ENCODE measurements around the gene CLP1.

Gene CLP1

GRCh38 chr11:57657194-57658022, at the start of gene CLP1:
Gene CLP1, plus strand, starts transcription at chr11:57657762. Its CDS starts 1,715 bp downstream, at chr11:57659477.
- H3K9me3 Mint-ChIP-seq (ENCODE audit: low read depth), result no peaks in the 10 kb centered on the region
- peaks cover 1% of the 10 kb centered on the region for H3K36me3 Mint-ChIP-seq
- peak within 1 kb of the TSS; percentile 99 for H3K27ac Mint-ChIP-seq
- H3K27me3 Mint-ChIP-seq, result no peaks in the 10 kb centered on the region
- H3K4me3 Mint-ChIP-seq, result peak within 1 kb of the TSS; percentile 99
- peaks cover 38% of the 10 kb centered on the region for H3K4me1 Mint-ChIP-seq (ENCODE audit: low read depth)

DNA sequence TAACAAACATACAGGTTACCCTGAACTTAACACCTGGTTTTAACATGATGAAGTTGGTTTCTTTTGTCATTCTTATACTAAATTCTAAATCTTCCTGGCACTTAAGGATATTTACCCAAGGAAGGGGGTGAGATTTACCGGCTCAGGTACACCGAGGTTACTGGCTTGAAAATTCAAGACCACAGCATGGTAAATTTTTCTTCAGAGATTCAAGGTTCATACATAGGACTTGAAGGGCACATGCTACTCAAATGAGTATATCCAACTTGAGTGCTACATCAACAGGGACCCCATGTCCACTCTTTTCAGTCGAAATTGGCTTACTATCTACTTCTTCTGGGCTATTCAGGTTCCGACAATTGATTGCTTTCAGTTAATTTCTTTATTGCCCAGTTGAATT, 47.4 kb upstream of the CLP1 start:
- Mint-ChIP-seq H3K9me3 (ENCODE audit: low read depth) (no peaks in the 10 kb centered on the region), H3K4me1 (ENCODE audit: low read depth) (no peaks in the 10 kb centered on the region), H3K27me3 (peaks cover 3% of the 10 kb centered on the region), H3K27ac (no peak overlapping the region), H3K36me3 (no peaks in the 10 kb centered on the region), H3K4me3 (no peak overlapping the region)

DNA sequence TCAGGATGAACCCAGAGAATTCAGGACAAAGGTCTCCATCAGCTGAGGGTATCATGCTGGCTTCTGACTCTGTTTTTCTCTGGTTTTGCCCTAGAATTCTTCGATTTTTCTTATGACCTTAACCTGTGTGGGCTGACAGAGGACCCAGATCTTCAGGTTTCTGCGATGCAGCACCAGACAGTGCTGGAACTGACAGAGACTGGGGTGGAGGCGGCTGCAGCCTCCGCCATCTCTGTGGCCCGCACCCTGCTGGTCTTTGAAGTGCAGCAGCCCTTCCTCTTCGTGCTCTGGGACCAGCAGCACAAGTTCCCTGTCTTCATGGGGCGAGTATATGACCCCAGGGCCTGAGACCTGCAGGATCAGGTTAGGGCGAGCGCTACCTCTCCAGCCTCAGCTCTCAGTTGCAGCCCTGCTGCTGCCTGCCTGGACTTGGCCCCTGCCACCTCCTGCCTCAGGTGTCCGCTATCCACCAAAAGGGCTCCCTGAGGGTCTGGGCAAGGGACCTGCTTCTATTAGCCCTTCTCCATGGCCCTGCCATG, 43.3 kb upstream of the CLP1 start:
- no peaks in the 10 kb centered on the region for H3K9me3 Mint-ChIP-seq (ENCODE audit: low read depth)

DNA sequence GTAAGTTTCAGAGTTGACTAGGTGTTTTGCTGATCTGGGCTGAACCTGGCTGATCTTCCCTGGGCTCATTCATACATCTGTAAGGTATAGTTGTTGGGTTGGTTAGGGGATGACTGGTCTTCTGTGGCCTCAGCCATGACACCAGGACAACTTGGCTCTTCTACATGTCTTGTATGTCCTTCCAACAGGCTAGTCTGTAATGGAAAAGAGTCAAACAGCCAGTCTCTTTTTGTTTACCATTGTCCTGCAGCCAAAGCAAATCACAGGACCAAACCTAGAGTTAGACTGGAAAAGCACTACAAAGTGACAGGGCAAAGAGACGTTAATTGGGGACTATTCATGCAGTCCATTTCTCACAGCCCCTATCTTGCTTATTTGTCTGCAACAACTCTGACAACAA, 42.3 kb upstream of the CLP1 start:
- Mint-ChIP-seq H3K4me1 (ENCODE audit: low read depth) (no peaks in the 10 kb centered on the region), H3K9me3 (ENCODE audit: low read depth) (peaks cover 3% of the 10 kb centered on the region), H3K4me3 (no peak overlapping the region), H3K36me3 (no peaks in the 10 kb centered on the region), H3K27ac (no peak overlapping the region), H3K27me3 (peaks cover 6% of the 10 kb centered on the region)

More for the DNA sequence above, 43.3 kb upstream of the CLP1 start:
- H3K27me3 Mint-ChIP-seq, result peaks cover 6% of the 10 kb centered on the region
- no peaks in the 10 kb centered on the region for H3K4me1 Mint-ChIP-seq (ENCODE audit: low read depth)
- H3K4me3 Mint-ChIP-seq, result no peak overlapping the region
- H3K36me3 Mint-ChIP-seq, result no peaks in the 10 kb centered on the region
- no peak overlapping the region for H3K27ac Mint-ChIP-seq

GRCh38 chr11:57616595-57616994, 41.0 kb upstream of the CLP1 start:
- peaks cover 6% of the 10 kb centered on the region for H3K27me3 Mint-ChIP-seq
- H3K36me3 Mint-ChIP-seq, result peaks cover 3% of the 10 kb centered on the region
- no peak overlapping the region for H3K27ac Mint-ChIP-seq
- no peaks in the 10 kb centered on the region for H3K4me1 Mint-ChIP-seq (ENCODE audit: low read depth)
- H3K4me3 Mint-ChIP-seq, result no peak overlapping the region
- H3K9me3 Mint-ChIP-seq (ENCODE audit: low read depth), result peaks cover 3% of the 10 kb centered on the region

DNA sequence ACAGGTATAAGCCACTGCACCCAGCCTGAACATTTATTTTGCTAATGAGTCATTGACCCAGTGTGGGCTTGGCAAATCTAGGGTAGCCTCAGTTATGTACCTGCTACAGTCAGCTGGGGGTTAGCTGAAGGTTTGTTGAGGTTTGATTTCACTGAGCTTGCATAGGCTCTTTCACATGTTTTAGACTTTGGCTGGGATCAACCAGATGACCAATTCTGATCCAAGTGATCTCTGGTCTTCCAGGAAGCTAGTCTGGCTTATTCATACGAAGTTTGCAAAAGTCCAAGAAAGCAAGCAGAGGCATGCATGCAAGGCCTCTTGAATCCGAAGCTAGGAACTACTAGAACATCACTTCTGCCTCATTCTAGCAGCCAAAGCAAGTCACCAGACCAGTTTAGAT, 39.1 kb upstream of the CLP1 start:
- peaks cover 8% of the 10 kb centered on the region for H3K27me3 Mint-ChIP-seq
- no peak overlapping the region for H3K27ac Mint-ChIP-seq
- H3K4me1 Mint-ChIP-seq (ENCODE audit: low read depth), result no peaks in the 10 kb centered on the region
- peaks cover 3% of the 10 kb centered on the region for H3K36me3 Mint-ChIP-seq
- H3K9me3 Mint-ChIP-seq (ENCODE audit: low read depth), result peaks cover 3% of the 10 kb centered on the region
- no peak overlapping the region for H3K4me3 Mint-ChIP-seq

GRCh38 chr11:57619331-57619730, 38.2 kb upstream of the CLP1 start:
- H3K9me3 Mint-ChIP-seq (ENCODE audit: low read depth), result peaks cover 3% of the 10 kb centered on the region
- peaks cover 3% of the 10 kb centered on the region for H3K36me3 Mint-ChIP-seq
- H3K4me3 Mint-ChIP-seq, result no peak overlapping the region
- peaks cover 6% of the 10 kb centered on the region for H3K27me3 Mint-ChIP-seq
- no peak overlapping the region for H3K27ac Mint-ChIP-seq
- H3K4me1 Mint-ChIP-seq (ENCODE audit: low read depth), result no peaks in the 10 kb centered on the region

- Mint-ChIP-seq H3K36me3 (peaks cover 3% of the 10 kb centered on the region), H3K27ac (no peak overlapping the region), H3K4me1 (ENCODE audit: low read depth) (no peaks in the 10 kb centered on the region), H3K4me3 (no peak overlapping the region), H3K27me3 (peaks cover 6% of the 10 kb centered on the region), H3K9me3 (ENCODE audit: low read depth) (peaks cover 3% of the 10 kb centered on the region)
Measured at GRCh38 chr11:57620467-57620866, 37.1 kb upstream of the CLP1 start.

DNA sequence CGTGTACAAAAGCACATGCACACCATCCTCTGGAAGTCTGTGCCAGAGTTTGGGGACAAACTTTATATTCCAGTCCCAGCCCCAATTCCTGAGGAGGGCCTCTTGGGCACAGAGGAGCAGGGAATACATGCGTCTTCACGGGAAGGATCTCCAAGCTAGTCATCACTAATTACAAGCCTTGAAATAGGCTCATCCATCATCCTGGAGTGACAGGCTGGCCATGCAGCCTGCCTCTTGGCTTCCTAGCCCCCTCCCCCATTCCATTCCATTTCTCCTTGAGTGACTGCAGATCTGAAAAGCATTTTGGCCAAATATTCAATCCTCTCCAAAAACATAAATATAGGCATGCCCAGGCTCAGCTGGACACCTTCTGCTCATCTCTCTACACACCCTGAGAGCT, 35.3 kb upstream of the CLP1 start:
- no peaks in the 10 kb centered on the region for H3K4me1 Mint-ChIP-seq (ENCODE audit: low read depth)
- H3K27me3 Mint-ChIP-seq, result peaks cover 4% of the 10 kb centered on the region
- H3K9me3 Mint-ChIP-seq (ENCODE audit: low read depth), result peaks cover 3% of the 10 kb centered on the region
- H3K27ac Mint-ChIP-seq, result no peak overlapping the region
- peaks cover 3% of the 10 kb centered on the region for H3K36me3 Mint-ChIP-seq
- no peak overlapping the region for H3K4me3 Mint-ChIP-seq

GRCh38 chr11:57624864-57625263, 32.7 kb upstream of the CLP1 start:
- Mint-ChIP-seq H3K27ac (no peak overlapping the region), H3K36me3 (peaks cover 3% of the 10 kb centered on the region)

DNA sequence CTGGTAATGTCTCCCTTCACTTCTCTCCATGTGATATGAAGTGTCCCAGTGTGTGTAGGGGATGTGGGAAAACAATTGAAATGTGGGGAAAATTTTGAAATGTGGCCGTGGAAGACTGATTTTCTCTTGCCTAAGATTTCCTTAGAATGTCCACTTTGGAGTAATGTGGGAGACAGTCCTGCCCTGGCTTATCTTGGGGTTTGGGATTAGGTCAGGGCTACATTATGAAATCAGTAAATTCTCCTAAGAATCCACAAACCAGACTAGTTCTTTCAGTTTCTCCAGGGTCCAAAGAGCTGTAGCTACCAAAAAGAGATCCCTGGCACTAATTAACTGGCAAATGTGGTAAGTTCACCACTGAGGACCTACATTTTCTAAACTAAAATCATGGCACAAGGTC, 30.7 kb upstream of the CLP1 start:
- H3K27ac Mint-ChIP-seq, result no peak overlapping the region
- H3K4me3 Mint-ChIP-seq, result no peak overlapping the region
- H3K4me1 Mint-ChIP-seq (ENCODE audit: low read depth), result no peaks in the 10 kb centered on the region
- H3K9me3 Mint-ChIP-seq (ENCODE audit: low read depth), result no peaks in the 10 kb centered on the region
- no peaks in the 10 kb centered on the region for H3K36me3 Mint-ChIP-seq
- peaks cover 8% of the 10 kb centered on the region for H3K27me3 Mint-ChIP-seq

More at GRCh38 chr11:57624864-57625263, 32.7 kb upstream of the CLP1 start:
- no peaks in the 10 kb centered on the region for H3K4me1 Mint-ChIP-seq (ENCODE audit: low read depth)
- H3K27me3 Mint-ChIP-seq, result peaks cover 4% of the 10 kb centered on the region
- H3K4me3 Mint-ChIP-seq, result no peak overlapping the region
- peaks cover 2% of the 10 kb centered on the region for H3K9me3 Mint-ChIP-seq (ENCODE audit: low read depth)

DNA sequence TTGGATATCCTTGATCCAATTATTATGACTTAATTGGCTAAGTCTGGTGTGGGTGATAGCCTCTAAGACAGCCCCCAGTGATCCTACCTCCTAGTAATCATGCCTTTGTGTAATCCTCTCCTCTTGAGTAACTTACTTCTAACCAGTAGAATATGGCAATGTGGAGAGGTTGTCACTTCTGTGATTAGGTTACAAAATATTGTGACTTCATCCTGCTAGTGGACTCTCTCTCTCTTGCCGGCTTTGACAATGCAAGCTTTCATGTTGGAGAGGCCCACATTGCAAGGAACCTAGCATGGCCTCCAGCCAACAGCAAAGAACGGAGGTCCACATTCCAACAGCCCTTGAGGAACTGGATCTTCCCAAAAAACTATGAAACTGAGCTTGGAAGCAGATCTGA, 27.4 kb upstream of the CLP1 start:
- Mint-ChIP-seq H3K9me3 (ENCODE audit: low read depth) (no peaks in the 10 kb centered on the region), H3K36me3 (no peaks in the 10 kb centered on the region), H3K4me3 (no peak overlapping the region), H3K27ac (no peak overlapping the region), H3K4me1 (ENCODE audit: low read depth) (no peaks in the 10 kb centered on the region), H3K27me3 (peaks cover 9% of the 10 kb centered on the region)

- Mint-ChIP-seq H3K27ac (no peak overlapping the region), H3K4me3 (no peak overlapping the region), H3K9me3 (ENCODE audit: low read depth) (no peaks in the 10 kb centered on the region), H3K4me1 (ENCODE audit: low read depth) (no peaks in the 10 kb centered on the region), H3K27me3 (peaks cover 11% of the 10 kb centered on the region), H3K36me3 (no peaks in the 10 kb centered on the region)
Measured at GRCh38 chr11:57632116-57632515, 25.4 kb upstream of the CLP1 start.

DNA sequence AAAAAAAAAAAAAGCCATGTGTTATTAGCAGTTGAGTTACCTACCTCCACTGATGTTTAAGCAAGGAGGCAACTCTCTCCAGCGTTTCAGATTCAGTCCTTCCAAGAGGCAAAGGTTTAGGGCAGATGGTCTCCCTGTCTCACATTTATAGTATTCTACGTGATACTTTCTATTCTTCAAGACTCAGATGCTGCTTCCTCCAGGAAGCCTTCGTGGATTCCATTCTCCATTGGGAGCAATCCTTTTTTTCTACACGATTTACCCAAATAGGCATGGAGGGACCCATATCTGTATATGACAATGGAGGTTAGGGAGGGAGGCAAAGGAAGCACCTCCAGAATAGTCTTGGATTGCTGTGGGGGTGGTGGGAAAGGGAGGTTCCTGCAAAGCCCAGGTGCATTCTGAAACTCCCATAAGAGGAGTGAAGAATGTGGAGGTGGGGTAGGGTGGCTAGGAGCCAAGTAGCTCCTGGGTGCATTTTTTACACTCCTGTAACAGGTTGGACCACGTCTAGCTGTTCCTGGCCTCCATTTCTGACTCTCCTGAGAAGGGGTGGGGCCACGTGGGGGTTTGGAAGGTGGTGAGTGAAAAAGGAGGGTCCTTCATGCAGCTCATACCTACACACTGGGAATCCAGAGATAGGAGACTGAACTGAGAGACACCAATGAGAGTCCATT, 24.0 kb upstream of the CLP1 start:
- Mint-ChIP-seq H3K27me3 (peaks cover 11% of the 10 kb centered on the region), H3K9me3 (ENCODE audit: low read depth) (no peaks in the 10 kb centered on the region), H3K36me3 (no peaks in the 10 kb centered on the region), H3K4me3 (no peak overlapping the region), H3K27ac (no peak overlapping the region), H3K4me1 (ENCODE audit: low read depth) (peaks cover 4% of the 10 kb centered on the region)

GRCh38 chr11:57634311-57634710, 23.3 kb upstream of the CLP1 start:
- no peak overlapping the region for H3K4me3 Mint-ChIP-seq
- H3K27me3 Mint-ChIP-seq, result peaks cover 11% of the 10 kb centered on the region
- H3K4me1 Mint-ChIP-seq (ENCODE audit: low read depth), result peaks cover 10% of the 10 kb centered on the region
- no peak overlapping the region for H3K27ac Mint-ChIP-seq
- no peaks in the 10 kb centered on the region for H3K36me3 Mint-ChIP-seq
- no peaks in the 10 kb centered on the region for H3K9me3 Mint-ChIP-seq (ENCODE audit: low read depth)

Measured in activated naive CD8-positive, alpha-beta T cell (primary cell).